Activated T-cell treated with anti-CD3 and anti-CD28 coated beads, Interleukin-2, amount 50 U/mL, for 72 hours (primary cell): ENCODE results near the gene PFKP. TPM values are rescaled to one million over a fixed set of nuclear protein-coding genes. Genes with fewer than 3 reads are reported as not detected.
A peak's percentile ranks its signal among the peaks of the same experiment; 100 is the strongest.
"Not testable (repeated sequence)": the region's sequence is repeated elsewhere in the genome, so short reads cannot be mapped to it uniquely, and the experiment has no call there.

Source experiments
- ATAC-seq, 2 donors: fragments of 150-1000 bp; cut with Tn5 transposase; replicated peaks in 1 of 2; 2 replicates each; pipeline ENCODE4 v1.10.0; 2021; ENCODE audit warnings: moderate library complexity in 2 of 2, mild to moderate bottlenecking in 1 of 2
- DNase-seq, 2 donors: peaks; one replicate each; pipeline ENCODE4 v3.0.0; 2021 to 2022; ENCODE audit warnings: mixed read lengths in 1 of 2
- H3K27ac Mint-ChIP-seq: one replicate; pipeline ENCODE4 v1.8.0; 2022; ENCODE audit warnings: mild to moderate bottlenecking, moderate library complexity, mixed read lengths
- H3K27me3 Mint-ChIP-seq: one replicate; pipeline ENCODE4 v1.8.0; 2022; ENCODE audit warnings: low read depth, mixed read lengths
- H3K36me3 Mint-ChIP-seq, 2 donors: one replicate each; pipeline ENCODE4 v1.8.0; 2022; ENCODE audit warnings: mixed read lengths in 2 of 2, mild to moderate bottlenecking in 1 of 2; ENCODE audit not compliant: insufficient read depth in 2 of 2
- H3K4me1 Mint-ChIP-seq: one replicate; pipeline ENCODE4 v1.8.0; 2022; ENCODE audit warnings: low read depth, mixed read lengths
- H3K4me3 Mint-ChIP-seq, 2 donors: one replicate each; pipeline ENCODE4 v1.8.0; 2022; ENCODE audit warnings: mild to moderate bottlenecking in 2 of 2, mixed read lengths in 2 of 2, moderate library complexity in 2 of 2
- H3K9me3 Mint-ChIP-seq, 2 donors: one replicate each; pipeline ENCODE4 v1.8.0; 2022; ENCODE audit warnings: mixed read lengths in 2 of 2
- total RNA-seq, 2 donors: library from RNA; stranded (reverse); gene quantifications; one replicate each; pipeline ENCODE4 v1.2.3, GENCODE V29; 2022

The PFKP gene
- total RNA-seq, 2 donors from 2014 or later = 85.2 to 105 TPM

GRCh38 chr10:3054183-3054850 lies 13.0 kb upstream of the PFKP start:
- Mint-ChIP-seq H3K4me1 (no peaks in the 10 kb centered on the region), H3K9me3 (no peaks in the 10 kb centered on the region), H3K27me3 (peaks cover 16% of the 10 kb centered on the region), H3K36me3 (no peaks in the 10 kb centered on the region), H3K4me3 (no peak overlapping the region), H3K27ac (no peak overlapping the region)
- DNase-seq (no peak), ATAC-seq (no peak)

- H3K4me1 Mint-ChIP-seq = no peaks in the 10 kb centered on the region
- no peaks in the 10 kb centered on the region for H3K9me3 Mint-ChIP-seq
- DNase-seq (no peak), ATAC-seq (no peak)
- H3K4me3 Mint-ChIP-seq = no peak overlapping the region
- no peaks in the 10 kb centered on the region for H3K36me3 Mint-ChIP-seq
- peaks cover 16% of the 10 kb centered on the region for H3K27me3 Mint-ChIP-seq
- H3K27ac Mint-ChIP-seq = no peak overlapping the region
These were observed 12.5 kb upstream of the PFKP start for GRCh38 chr10:3054851-3055199.

GRCh38 chr10:3056280-3057037 lies 10.9 kb upstream of the PFKP start:
- peak overlapping the region; percentile 20 for H3K27ac Mint-ChIP-seq
- peak in 1 of 2 donors; percentile 25 for ATAC-seq
- no peak for DNase-seq
- H3K4me1 Mint-ChIP-seq = no peaks in the 10 kb centered on the region
- no peaks in the 10 kb centered on the region for H3K9me3 Mint-ChIP-seq
- peaks cover 16% of the 10 kb centered on the region for H3K27me3 Mint-ChIP-seq
- no peak overlapping the region for H3K4me3 Mint-ChIP-seq
- no peaks in the 10 kb centered on the region for H3K36me3 Mint-ChIP-seq

- no peak for ATAC-seq
- no peak for DNase-seq
- Mint-ChIP-seq H3K9me3 (no peaks in the 10 kb centered on the region), H3K4me1 (no peaks in the 10 kb centered on the region), H3K27me3 (peaks cover 16% of the 10 kb centered on the region), H3K4me3 (no peak overlapping the region), H3K36me3 (no peaks in the 10 kb centered on the region), H3K27ac (no peak overlapping the region)
These were observed 9.4 kb upstream of the PFKP start for GRCh38 chr10:3057946-3058345.

- Mint-ChIP-seq H3K27me3 (peaks cover 9% of the 10 kb centered on the region), H3K27ac (no peak overlapping the region), H3K4me3 (no peak overlapping the region), H3K9me3 (no peaks in the 10 kb centered on the region), H3K4me1 (no peaks in the 10 kb centered on the region), H3K36me3 (no peaks in the 10 kb centered on the region)
- DNase-seq (no peak), ATAC-seq (no peak)
These were observed 7.4 kb upstream of the PFKP start for GRCh38 chr10:3059974-3060373.

GRCh38 chr10:3060481-3060889 lies 6.9 kb upstream of the PFKP start:
- no peaks in the 10 kb centered on the region for H3K9me3 Mint-ChIP-seq
- no peaks in the 10 kb centered on the region for H3K36me3 Mint-ChIP-seq
- H3K27me3 Mint-ChIP-seq = peaks cover 10% of the 10 kb centered on the region
- no peak overlapping the region for H3K4me3 Mint-ChIP-seq
- ATAC-seq (peak; percentile 39 to 57), DNase-seq (no peak)
- H3K27ac Mint-ChIP-seq = no peak overlapping the region
- H3K4me1 Mint-ChIP-seq = no peaks in the 10 kb centered on the region

GRCh38 chr10:3061323-3061898 lies 5.9 kb upstream of the PFKP start:
- H3K36me3 Mint-ChIP-seq, DNase-seq, ATAC-seq, H3K4me3 Mint-ChIP-seq, H3K4me1 Mint-ChIP-seq, H3K9me3 Mint-ChIP-seq, H3K27ac Mint-ChIP-seq: not testable (repeated sequence)
- peaks cover 19% of the 10 kb centered on the region for H3K27me3 Mint-ChIP-seq

GRCh38 chr10:3062502-3063186 lies 4.7 kb upstream of the PFKP start:
- Mint-ChIP-seq H3K27ac (no peak overlapping the region), H3K27me3 (peaks cover 19% of the 10 kb centered on the region), H3K4me3 (no peak overlapping the region), H3K9me3 (no peaks in the 10 kb centered on the region), H3K4me1 (no peaks in the 10 kb centered on the region), H3K36me3 (no peaks in the 10 kb centered on the region)
- ATAC-seq (no peak), DNase-seq (no peak)

GRCh38 chr10:3064423-3064822 lies 2.9 kb upstream of the PFKP start:
- no peaks in the 10 kb centered on the region for H3K9me3 Mint-ChIP-seq
- peaks cover 4% of the 10 kb centered on the region for H3K4me1 Mint-ChIP-seq
- DNase-seq (no peak), ATAC-seq (no peak)
- H3K36me3 Mint-ChIP-seq = peaks cover 0 to 4% of the 10 kb centered on the region in 2 donors
- peaks cover 10% of the 10 kb centered on the region for H3K27me3 Mint-ChIP-seq
- H3K27ac Mint-ChIP-seq = no peak overlapping the region
- H3K4me3 Mint-ChIP-seq = no peak overlapping the region

- Mint-ChIP-seq H3K4me1 (peaks cover 16% of the 10 kb centered on the region), H3K4me3 (peak overlapping the region; percentile 41 to 53), H3K9me3 (no peaks in the 10 kb centered on the region), H3K36me3 (peaks cover 5 to 11% of the 10 kb centered on the region in 2 donors), H3K27ac (no peak overlapping the region), H3K27me3 (peaks cover 10% of the 10 kb centered on the region)
- no peak for ATAC-seq
- no peak for DNase-seq
These were observed 1.7 kb upstream of the PFKP start for GRCh38 chr10:3065622-3066021.

- no peak for ATAC-seq
- DNase-seq = no peak
- peak overlapping the region; percentile 81 to 99 for H3K4me3 Mint-ChIP-seq
- no peaks in the 10 kb centered on the region for H3K9me3 Mint-ChIP-seq
- H3K4me1 Mint-ChIP-seq = peaks cover 25% of the 10 kb centered on the region
- H3K27me3 Mint-ChIP-seq = peaks cover 10% of the 10 kb centered on the region
- H3K36me3 Mint-ChIP-seq = peaks cover 8 to 13% of the 10 kb centered on the region in 2 donors
- H3K27ac Mint-ChIP-seq = no peak overlapping the region
These were observed 831 bp upstream of the PFKP start for GRCh38 chr10:3066317-3067117.

- DNase-seq (peak; percentile 28 to 44), ATAC-seq (peak; percentile 7 to 18)
- Mint-ChIP-seq H3K9me3 (no peaks in the 10 kb centered on the region), H3K27me3 (peaks cover 10% of the 10 kb centered on the region), H3K27ac (peak overlapping the region; percentile 65), H3K36me3 (peaks cover 8 to 21% of the 10 kb centered on the region in 2 donors), H3K4me3 (peak overlapping the region; percentile 97 to 99), H3K4me1 (peaks cover 36% of the 10 kb centered on the region)
These were observed 471 bp downstream of the PFKP start for GRCh38 chr10:3067859-3068179.
